ENCODE data around the gene TFE3. TPM values are rescaled to one million over a fixed set of nuclear protein-coding genes. Genes with fewer than 3 reads are reported as not detected.

The TFE3 gene
- total RNA-seq, 1 donor from 2014 or later: 53.2 TPM

DNA sequence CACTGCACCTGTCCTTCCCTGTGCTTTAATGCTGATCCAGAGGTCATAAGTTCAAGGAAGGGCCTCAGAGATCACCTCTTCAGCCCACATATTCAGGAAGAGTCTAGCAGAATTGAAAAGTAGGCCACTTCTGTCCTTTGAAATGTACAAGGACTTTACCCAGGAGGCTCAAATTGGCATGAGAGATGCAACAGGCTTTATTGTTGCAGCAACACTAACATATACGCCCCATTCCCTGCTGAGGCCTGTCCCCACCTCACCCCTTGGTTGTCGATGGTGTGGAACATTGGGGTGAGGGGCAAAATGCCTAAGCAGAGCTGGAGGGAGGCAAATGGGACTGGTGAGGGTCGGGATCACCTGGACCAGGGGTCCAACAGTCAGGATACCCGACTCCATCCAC lies 27.8 kb upstream of the TFE3 start:
- H3K4me1 Mint-ChIP-seq: peaks cover 14% of the 10 kb centered on the region
- no peaks in the 10 kb centered on the region for H3K27me3 Mint-ChIP-seq (ENCODE audit: low read depth)
- H3K9me3 Mint-ChIP-seq: no peaks in the 10 kb centered on the region
- no peak overlapping the region for H3K4me3 Mint-ChIP-seq
- TF ChIP-seq, protein P1, sequence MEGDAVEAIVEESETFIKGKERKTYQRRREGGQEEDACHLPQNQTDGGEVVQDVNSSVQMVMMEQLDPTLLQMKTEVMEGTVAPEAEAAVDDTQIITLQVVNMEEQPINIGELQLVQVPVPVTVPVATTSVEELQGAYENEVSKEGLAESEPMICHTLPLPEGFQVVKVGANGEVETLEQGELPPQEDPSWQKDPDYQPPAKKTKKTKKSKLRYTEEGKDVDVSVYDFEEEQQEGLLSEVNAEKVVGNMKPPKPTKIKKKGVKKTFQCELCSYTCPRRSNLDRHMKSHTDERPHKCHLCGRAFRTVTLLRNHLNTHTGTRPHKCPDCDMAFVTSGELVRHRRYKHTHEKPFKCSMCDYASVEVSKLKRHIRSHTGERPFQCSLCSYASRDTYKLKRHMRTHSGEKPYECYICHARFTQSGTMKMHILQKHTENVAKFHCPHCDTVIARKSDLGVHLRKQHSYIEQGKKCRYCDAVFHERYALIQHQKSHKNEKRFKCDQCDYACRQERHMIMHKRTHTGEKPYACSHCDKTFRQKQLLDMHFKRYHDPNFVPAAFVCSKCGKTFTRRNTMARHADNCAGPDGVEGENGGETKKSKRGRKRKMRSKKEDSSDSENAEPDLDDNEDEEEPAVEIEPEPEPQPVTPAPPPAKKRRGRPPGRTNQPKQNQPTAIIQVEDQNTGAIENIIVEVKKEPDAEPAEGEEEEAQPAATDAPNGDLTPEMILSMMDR (IDR thresholded peaks at IDR 0.05; ENCODE audit: unreplicated experiment): no peak
- no peak for DNase-seq (ENCODE audit: low spot score in 2 of 2, unreplicated experiment in 2 of 2)
- peaks cover 1% of the 10 kb centered on the region for H3K36me3 Mint-ChIP-seq
- no peak overlapping the region for H3K27ac Mint-ChIP-seq

DNA sequence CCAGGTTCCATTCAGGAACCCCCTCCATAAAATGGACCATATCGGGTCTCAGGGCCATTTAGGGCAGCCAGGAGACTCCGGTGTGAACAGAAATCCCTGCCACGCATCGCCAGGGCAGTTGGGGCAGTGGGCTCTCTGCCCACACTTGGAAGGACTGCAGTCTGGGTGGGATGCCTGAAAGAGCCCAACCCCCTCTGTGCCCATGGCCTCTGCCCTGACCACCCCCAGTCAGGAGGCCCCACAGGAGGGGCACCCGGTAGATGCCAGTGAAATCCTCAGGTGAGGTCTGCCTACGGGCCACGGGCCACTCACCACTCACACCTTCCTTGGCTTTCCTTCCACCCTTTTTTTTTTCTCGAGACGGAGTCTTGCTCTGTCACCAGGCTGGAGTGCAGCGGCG lies 25.9 kb upstream of the TFE3 start:
- Mint-ChIP-seq H3K27me3 (ENCODE audit: low read depth) (no peaks in the 10 kb centered on the region), H3K27ac (peak overlapping the region; percentile 34), H3K4me1 (peaks cover 12% of the 10 kb centered on the region), H3K9me3 (no peaks in the 10 kb centered on the region), H3K4me3 (no peak overlapping the region), H3K36me3 (peaks cover 2% of the 10 kb centered on the region)
- DNase-seq (ENCODE audit: low spot score in 2 of 2, unreplicated experiment in 2 of 2): no peak
- TF ChIP-seq, protein P1 (IDR thresholded peaks at IDR 0.05; ENCODE audit: unreplicated experiment): no peak

DNA sequence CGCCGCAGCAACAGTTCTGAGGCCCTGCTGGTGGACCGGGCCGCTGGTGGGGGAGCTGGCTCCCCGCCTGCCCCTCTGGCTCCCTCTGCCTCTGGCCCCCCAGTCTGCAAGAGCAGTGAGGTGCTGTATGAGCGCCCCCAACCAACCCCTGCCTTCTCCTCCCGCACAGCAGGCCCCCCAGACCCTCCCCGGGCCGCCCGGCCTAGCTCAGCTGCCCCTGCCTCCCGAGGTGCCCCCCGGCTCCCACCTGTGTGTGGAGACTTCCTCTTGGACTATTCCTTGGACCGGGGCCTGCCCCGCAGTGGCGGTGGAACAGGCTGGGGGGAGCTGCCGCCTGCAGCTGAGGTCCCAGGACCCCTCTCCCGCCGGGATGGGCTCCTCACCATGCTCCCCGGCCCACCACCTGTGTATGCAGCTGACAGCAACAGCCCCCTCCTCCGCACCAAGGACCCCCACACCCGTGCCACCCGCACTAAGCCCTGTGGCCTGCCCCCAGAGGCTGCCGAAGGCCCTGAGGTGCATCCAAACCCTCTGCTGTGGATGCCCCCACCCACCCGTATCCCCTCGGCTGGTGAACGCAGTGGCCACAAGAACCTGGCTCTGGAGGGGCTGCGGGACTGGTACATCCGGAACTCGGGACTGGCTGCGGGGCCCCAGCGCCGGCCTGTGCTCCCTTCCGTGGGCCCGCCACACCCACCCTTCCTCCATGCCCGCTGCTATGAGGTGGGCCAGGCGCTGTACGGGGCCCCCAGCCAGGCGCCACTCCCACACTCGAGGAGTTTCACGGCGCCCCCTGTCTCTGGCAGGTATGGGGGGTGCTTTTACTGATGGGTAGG lies 24.3 kb upstream of the TFE3 start:
- Mint-ChIP-seq H3K27ac (no peak overlapping the region), H3K27me3 (ENCODE audit: low read depth) (no peaks in the 10 kb centered on the region), H3K36me3 (peaks cover 2% of the 10 kb centered on the region), H3K9me3 (no peaks in the 10 kb centered on the region), H3K4me3 (no peak overlapping the region), H3K4me1 (no peaks in the 10 kb centered on the region)
- no peak for DNase-seq (ENCODE audit: low spot score in 2 of 2, unreplicated experiment in 2 of 2)
- TF ChIP-seq, protein P1 (IDR thresholded peaks at IDR 0.05; ENCODE audit: unreplicated experiment): no peak

DNA sequence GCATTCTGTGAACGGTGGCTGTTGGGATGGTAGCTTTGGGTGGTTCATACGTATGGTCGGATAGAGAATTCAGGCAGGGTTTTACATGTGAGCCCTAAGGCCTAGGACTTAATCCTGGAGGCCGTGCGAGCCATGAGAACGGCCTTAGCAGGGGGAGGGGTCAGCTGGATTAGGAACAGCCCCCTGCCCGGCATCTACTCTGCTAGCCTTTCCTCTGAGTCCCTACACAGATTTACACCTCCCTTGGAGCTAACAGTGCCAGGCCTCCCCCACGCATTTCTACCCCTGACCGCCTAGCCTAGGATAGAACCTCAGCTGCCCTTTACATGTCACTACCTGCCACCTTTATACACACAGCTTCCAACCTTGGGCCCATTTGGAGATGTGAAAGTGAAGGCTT lies 23.5 kb upstream of the TFE3 start:
- DNase-seq (ENCODE audit: low spot score in 2 of 2, unreplicated experiment in 2 of 2): no peak
- Mint-ChIP-seq H3K4me3 (no peak overlapping the region), H3K4me1 (no peaks in the 10 kb centered on the region), H3K9me3 (no peaks in the 10 kb centered on the region), H3K36me3 (peaks cover 5% of the 10 kb centered on the region), H3K27me3 (ENCODE audit: low read depth) (no peaks in the 10 kb centered on the region), H3K27ac (no peak overlapping the region)
- TF ChIP-seq, protein P1 (IDR thresholded peaks at IDR 0.05; ENCODE audit: unreplicated experiment): no peak

DNA sequence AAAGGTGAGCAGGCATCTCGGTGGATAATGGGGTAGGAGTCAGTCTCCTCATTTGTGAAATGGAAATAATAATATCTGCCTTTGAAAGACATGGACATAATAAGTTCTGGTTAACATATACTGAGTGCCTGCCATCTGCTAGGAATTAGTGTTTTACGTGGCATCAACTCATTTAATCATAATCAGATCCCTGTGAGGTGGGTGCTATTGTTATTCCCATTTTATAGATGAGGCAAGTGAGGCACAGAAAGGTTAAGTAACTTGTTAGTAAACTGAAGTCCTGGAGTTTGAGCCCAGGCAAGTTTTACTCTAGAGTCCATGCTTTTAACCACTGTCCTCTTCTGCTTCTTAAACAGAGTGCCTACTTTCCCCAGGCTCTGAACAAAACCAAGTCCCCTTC lies 23.1 kb upstream of the TFE3 start:
- no peak overlapping the region for H3K4me3 Mint-ChIP-seq
- no peaks in the 10 kb centered on the region for H3K9me3 Mint-ChIP-seq
- H3K27ac Mint-ChIP-seq: no peak overlapping the region
- no peaks in the 10 kb centered on the region for H3K4me1 Mint-ChIP-seq
- TF ChIP-seq, protein P1 (IDR thresholded peaks at IDR 0.05; ENCODE audit: unreplicated experiment): no peak
- no peaks in the 10 kb centered on the region for H3K27me3 Mint-ChIP-seq (ENCODE audit: low read depth)
- DNase-seq (ENCODE audit: low spot score in 2 of 2, unreplicated experiment in 2 of 2): no peak
- peaks cover 9% of the 10 kb centered on the region for H3K36me3 Mint-ChIP-seq
